Measurements from ENCODE around the gene IGSF9B. TPM values are rescaled to one million over a fixed set of nuclear protein-coding genes. Genes with fewer than 3 reads are reported as not detected.

IGSF9B gene
- total RNA-seq, 4 donors from 2014 or later, result 21.7 to 130 (median 58.6) TPM

- no peaks in the 10 kb centered on the region for H3K27me3 ChIP-seq
- H3K4me3 ChIP-seq, result no peak overlapping the region
- H3K4me1 ChIP-seq, result peaks cover 16 to 60% (median 33%) of the 10 kb centered on the region in 4 donors
- intact Hi-C loops (cut with DNase I), result no loop called here
- H3K27ac ChIP-seq (replicated peaks in 1 of 4), result no peak overlapping the region
- peaks cover 27 to 78% (median 63%) of the 10 kb centered on the region in 4 donors for H3K36me3 ChIP-seq
- H3K9me3 ChIP-seq, result no peaks in the 10 kb centered on the region
- WGBS, result 92% methylated on average over 55 of the region's 56 CpGs
- no peak for DNase-seq (ENCODE audit: extremely low spot score)
- TF ChIP-seq POLR2A (IDR thresholded peaks at IDR 0.05; ENCODE audit: low read depth) (no peak), POLR2AphosphoS5 (IDR thresholded peaks at IDR 0.05) (no peak), EP300 (IDR thresholded peaks at IDR 0.05) (no peak), CTCF (IDR thresholded peaks at IDR 0.05) (no peak)
Measured at GRCh38 chr11:133940034-133940433, 16.7 kb downstream of the IGSF9B start.

- Histone ChIP-seq H3K27ac (replicated peaks in 1 of 4) (no peak overlapping the region), H3K36me3 (peaks cover 27 to 81% (median 67%) of the 10 kb centered on the region in 4 donors), H3K27me3 (no peaks in the 10 kb centered on the region), H3K4me3 (no peak overlapping the region), H3K4me1 (peaks cover 16 to 60% (median 32%) of the 10 kb centered on the region in 4 donors), H3K9me3 (no peaks in the 10 kb centered on the region)
- DNase-seq (ENCODE audit: extremely low spot score), result no peak
- intact Hi-C loops (cut with DNase I), result no loop called here
- WGBS, result 90% methylated on average over 30 of the region's 30 CpGs
- no peak for TF ChIP-seq EP300 (IDR thresholded peaks at IDR 0.05)
- TF ChIP-seq POLR2AphosphoS5 (IDR thresholded peaks at IDR 0.05), result no peak
- no peak for TF ChIP-seq CTCF (IDR thresholded peaks at IDR 0.05)
- TF ChIP-seq POLR2A (IDR thresholded peaks at IDR 0.05; ENCODE audit: low read depth), result no peak
Measured at GRCh38 chr11:133939558-133939957, 17.2 kb downstream of the IGSF9B start.

- no peak for DNase-seq (ENCODE audit: extremely low spot score)
- Histone ChIP-seq H3K9me3 (no peaks in the 10 kb centered on the region), H3K4me1 (peaks cover 21 to 60% (median 34%) of the 10 kb centered on the region in 4 donors), H3K4me3 (no peak overlapping the region), H3K27ac (replicated peaks in 1 of 4) (no peak overlapping the region), H3K36me3 (peaks cover 27 to 74% (median 58%) of the 10 kb centered on the region in 4 donors), H3K27me3 (no peaks in the 10 kb centered on the region)
- no peak for TF ChIP-seq POLR2AphosphoS5 (IDR thresholded peaks at IDR 0.05)
- intact Hi-C loops (cut with DNase I), result no loop called here
- WGBS, result 92% methylated on average over 8 of the region's 8 CpGs
Measured at GRCh38 chr11:133938166-133938565, 18.6 kb downstream of the IGSF9B start.

- Histone ChIP-seq H3K36me3 (peaks cover 27 to 69% (median 54%) of the 10 kb centered on the region in 4 donors), H3K27ac (replicated peaks in 1 of 4) (peak overlapping the region in 1 of 4 donors; percentile 31)
- intact Hi-C loops (cut with DNase I), result no loop called here
Measured at GRCh38 chr11:133937468-133937867, 19.3 kb downstream of the IGSF9B start.

DNA sequence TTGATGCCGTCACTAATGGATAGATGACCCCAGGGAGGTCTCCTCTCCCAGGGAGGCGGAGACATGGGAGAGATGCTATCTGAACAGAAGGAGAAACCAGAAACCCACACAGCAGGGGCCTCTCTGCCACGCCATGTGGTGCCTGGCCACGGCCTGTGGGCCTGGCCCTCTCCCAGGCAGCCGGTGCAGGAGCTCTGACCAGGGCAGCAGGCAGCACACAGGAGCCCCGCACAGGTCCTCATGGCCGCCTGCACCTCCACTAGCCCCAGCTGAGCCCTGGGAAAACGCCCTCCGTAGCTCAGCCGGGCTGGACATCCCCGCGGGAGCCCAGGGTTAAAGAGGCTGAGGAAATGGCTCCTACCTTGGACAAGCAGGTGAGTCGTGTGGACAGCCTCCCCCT, 19.8 kb downstream of the IGSF9B start:
- Histone ChIP-seq H3K9me3 (no peaks in the 10 kb centered on the region), H3K27me3 (no peaks in the 10 kb centered on the region), H3K4me1 (peaks cover 21 to 54% (median 26%) of the 10 kb centered on the region in 4 donors), H3K36me3 (peaks cover 27 to 71% (median 55%) of the 10 kb centered on the region in 4 donors), H3K4me3 (no peak overlapping the region), H3K27ac (replicated peaks in 1 of 4) (peak overlapping the region in 2 of 4 donors; percentile 31 to 68)
- DNase-seq (ENCODE audit: extremely low spot score), result no peak
- WGBS, result 82% methylated on average over 8 of the region's 13 CpGs
- TF ChIP-seq POLR2AphosphoS5 (IDR thresholded peaks at IDR 0.05), result no peak
- TF ChIP-seq POLR2A (IDR thresholded peaks at IDR 0.05; ENCODE audit: low read depth), result no peak
- TF ChIP-seq EP300 (IDR thresholded peaks at IDR 0.05), result no peak
- TF ChIP-seq CTCF (IDR thresholded peaks at IDR 0.05), result no peak
- intact Hi-C loops (cut with DNase I), result no loop called here

More at GRCh38 chr11:133937468-133937867, 19.3 kb downstream of the IGSF9B start:
- H3K9me3 ChIP-seq, result no peaks in the 10 kb centered on the region
- WGBS, result 86% methylated on average over 3 of the region's 16 CpGs
- no peak overlapping the region for H3K4me3 ChIP-seq
- H3K4me1 ChIP-seq, result peaks cover 21 to 58% (median 30%) of the 10 kb centered on the region in 4 donors
- no peak for TF ChIP-seq EP300 (IDR thresholded peaks at IDR 0.05)
- TF ChIP-seq POLR2AphosphoS5 (IDR thresholded peaks at IDR 0.05), result no peak
- no peak for TF ChIP-seq POLR2A (IDR thresholded peaks at IDR 0.05; ENCODE audit: low read depth)
- TF ChIP-seq CTCF (IDR thresholded peaks at IDR 0.05), result no peak
- no peaks in the 10 kb centered on the region for H3K27me3 ChIP-seq
- no peak for DNase-seq (ENCODE audit: extremely low spot score)
